IMR-90 (cell line): Measurements from ENCODE around the gene BTBD9. TPM values are rescaled to one million over a fixed set of nuclear protein-coding genes. Genes with fewer than 3 reads are reported as not detected.

ENCODE experiments used
- ATAC-seq: fragments of 200-7000 bp; cut with Tn5 transposase; 2 replicates; pipeline ENCODE4 v1.9.1; 2020; ENCODE audit warnings: low read depth, mild to moderate bottlenecking, moderate library complexity
- BruUV-seq: library from RNA; stranded (reverse); fragments of 400-500 nt; replicated peaks from 2 replicates; lab custom pipeline; 2021; lab: Mats Ljungman, UMichigan
- CTCF ChIA-PET: fragments of 300-600 bp; formaldehyde crosslinking; extraction: SDS; loops from one replicate; lab custom pipeline; 2021; ENCODE audit warnings: antibody characterized with exemption; lab: Yijun Ruan, JAX
- POLR2A ChIA-PET: fragments of 300-600 bp; sonication (Branson Sonifier 250); formaldehyde crosslinking; loops from one replicate; lab custom pipeline; 2022; ENCODE audit warnings: antibody characterized with exemption; ENCODE audit not compliant: unreplicated experiment; lab: Charles Lee
- DNase-seq: peaks from one replicate; pipeline ENCODE4 v3.0.0; 2013
- H2AFZ ChIP-seq: replicated peaks from 2 replicates; pipeline ENCODE3; 2013; ENCODE audit warnings: low read length, mild to moderate bottlenecking; ENCODE audit not compliant: poor library complexity
- H2AK5ac ChIP-seq: 2 replicates; pipeline ENCODE4 v1.6.1; 2013; ENCODE audit warnings: low read depth, low read length, inconsistent platforms
- H2AK9ac ChIP-seq: replicated peaks from 2 replicates; pipeline ENCODE3; 2013; ENCODE audit warnings: mild to moderate bottlenecking, low read depth, low read length, moderate library complexity; ENCODE audit not compliant: poor library complexity
- H2BK120ac ChIP-seq: 2 replicates; pipeline ENCODE4 v1.6.1; 2013; ENCODE audit warnings: low read depth, low read length, inconsistent platforms
- H2BK15ac ChIP-seq: 3 replicates; pipeline ENCODE4 v1.6.1; 2013; ENCODE audit warnings: low read depth, low read length, inconsistent platforms
- H2BK20ac ChIP-seq: 2 replicates; pipeline ENCODE4 v1.6.1; 2013; ENCODE audit warnings: low read depth, mild to moderate bottlenecking, inconsistent platforms, low read length, moderate library complexity
- H2BK5ac ChIP-seq: 2 replicates; pipeline ENCODE4 v1.6.1; 2013; ENCODE audit warnings: mild to moderate bottlenecking, low read depth, low read length, inconsistent platforms; ENCODE audit not compliant: poor library complexity, severe bottlenecking
- H3K14ac ChIP-seq: replicated peaks from 2 replicates; pipeline ENCODE4 v1.6.1; 2013; ENCODE audit warnings: low read depth, low read length, inconsistent platforms
- H3K18ac ChIP-seq: 2 replicates; pipeline ENCODE4 v1.6.1; 2013; ENCODE audit warnings: low read depth, low read length, control low read depth
- H3K23ac ChIP-seq: 2 replicates; pipeline ENCODE4 v1.6.1; 2013; ENCODE audit warnings: low read depth, low read length, inconsistent platforms
- H3K27ac ChIP-seq: 2 replicates; pipeline ENCODE4 v1.5.1; 2013; ENCODE audit warnings: mild to moderate bottlenecking, control low read depth, low read length; ENCODE audit not compliant: insufficient read depth
- H3K27me3 ChIP-seq: 2 replicates; pipeline ENCODE4 v1.6.1; 2013; ENCODE audit warnings: low read length; ENCODE audit not compliant: control insufficient read depth, insufficient read depth
- H3K36me3 ChIP-seq: 2 replicates; pipeline ENCODE4 v1.6.1; 2013; ENCODE audit warnings: low read length, mixed read lengths; ENCODE audit not compliant: control insufficient read depth, insufficient read depth
- H3K4ac ChIP-seq: 2 replicates; pipeline ENCODE4 v1.6.1; 2013; ENCODE audit warnings: low read depth, low read length, inconsistent platforms
- H3K4me1 ChIP-seq: 2 replicates; pipeline ENCODE4 v1.6.1; 2013; ENCODE audit warnings: low read length, mixed read lengths; ENCODE audit not compliant: control insufficient read depth, insufficient read depth
- H3K4me2 ChIP-seq: 2 replicates; pipeline ENCODE4 v1.6.1; 2013; ENCODE audit warnings: low read depth, mild to moderate bottlenecking, control low read depth, low read length, moderate library complexity
- H3K4me3 ChIP-seq: 2 replicates; pipeline ENCODE4 v1.5.1; 2013; ENCODE audit warnings: low read depth, mild to moderate bottlenecking, control low read depth, low read length, moderate library complexity; ENCODE audit not compliant: insufficient read depth
- H3K56ac ChIP-seq: 2 replicates; pipeline ENCODE4 v1.6.1; 2013; ENCODE audit warnings: low read length, inconsistent platforms; ENCODE audit not compliant: insufficient read depth; ENCODE audit errors: extremely low read depth
- H3K79me1 ChIP-seq, 2 experiments: 2 replicates each; pipeline ENCODE4 v1.6.1; 2013; ENCODE audit warnings: low read length in 2 of 2, inconsistent platforms in 1 of 2, low read depth in 1 of 2
- H3K9ac ChIP-seq: 2 replicates; pipeline ENCODE4 v1.6.1; 2013; ENCODE audit warnings: low read depth, low read length, control low read depth
- H3K9me1 ChIP-seq: 2 replicates; pipeline ENCODE4 v1.6.1; 2013; ENCODE audit warnings: low read length, inconsistent platforms; ENCODE audit not compliant: insufficient read depth
- H3K9me3 ChIP-seq: 2 replicates; pipeline ENCODE4 v1.6.1; 2013; ENCODE audit warnings: low read length; ENCODE audit not compliant: control insufficient read depth, insufficient read depth
- H4K20me1 ChIP-seq: 2 replicates; pipeline ENCODE4 v1.6.1; 2013; ENCODE audit warnings: low read length, inconsistent platforms; ENCODE audit not compliant: insufficient read depth
- H4K5ac ChIP-seq: 2 replicates; pipeline ENCODE4 v1.6.1; 2013; ENCODE audit warnings: mild to moderate bottlenecking, low read depth, low read length, control low read depth
- H4K8ac ChIP-seq, 2 experiments: 2 replicates each; pipeline ENCODE4 v1.6.1; 2013; ENCODE audit warnings: low read depth in 2 of 2, low read length in 2 of 2, control low read depth in 1 of 2, inconsistent platforms in 1 of 2
- H4K91ac ChIP-seq: 2 replicates; pipeline ENCODE4 v1.6.1; 2013; ENCODE audit warnings: low read depth, low read length, inconsistent platforms; ENCODE audit not compliant: insufficient read depth
- CEBPB ChIP-seq: IDR thresholded peaks from 2 replicates; pipeline ENCODE4 v1.6.1; 2012; ENCODE audit warnings: low read depth, low read length, improper control_type of control experiment
- CHD1 ChIP-seq: IDR thresholded peaks from 2 replicates; pipeline ENCODE4 v1.6.1; 2012; ENCODE audit warnings: low read depth, low read length, improper control_type of control experiment
- CTCF ChIP-seq: conservative IDR thresholded peaks from 2 replicates; pipeline ENCODE4 v1.5.1; 2012; ENCODE audit warnings: mild to moderate bottlenecking, low read depth, low read length, improper control_type of control experiment
- ELK1 ChIP-seq: fragments of 150-350 bp; IDR thresholded peaks from 2 replicates; pipeline ENCODE4 v1.6.1; 2016; ENCODE audit warnings: low read depth, mild to moderate bottlenecking, low read length, moderate library complexity, borderline replicate concordance
- MAFK ChIP-seq: IDR thresholded peaks from 2 replicates; pipeline ENCODE4 v1.6.1; 2012; ENCODE audit warnings: low read depth, low read length, improper control_type of control experiment
- MXI1 ChIP-seq: IDR thresholded peaks from 2 replicates; pipeline ENCODE4 v1.6.1; 2012; ENCODE audit warnings: low read depth, mild to moderate bottlenecking, low read length, moderate library complexity, borderline replicate concordance
- POLR2A ChIP-seq: IDR thresholded peaks from 2 replicates; pipeline ENCODE4 v1.6.1; 2012; ENCODE audit warnings: mild to moderate bottlenecking, low read depth, low read length
- RAD21 ChIP-seq: IDR thresholded peaks from 2 replicates; pipeline ENCODE4 v1.6.1; 2012; ENCODE audit warnings: low read length, improper control_type of control experiment
- RCOR1 ChIP-seq: IDR thresholded peaks from 2 replicates; pipeline ENCODE4 v1.6.1; 2012; ENCODE audit warnings: mild to moderate bottlenecking, low read length, improper control_type of control experiment; ENCODE audit not compliant: insufficient replicate concordance
- RFX5 ChIP-seq: IDR thresholded peaks from 2 replicates; pipeline ENCODE4 v1.8.0; 2012; ENCODE audit warnings: low read depth, mild to moderate bottlenecking, low read length, moderate library complexity
- SMC3 ChIP-seq: fragments of 150-350 bp; IDR thresholded peaks from 2 replicates; pipeline ENCODE4 v1.6.1; 2016; ENCODE audit warnings: low read depth, mild to moderate bottlenecking, antibody characterized with exemption, low read length, moderate library complexity
- USF2 ChIP-seq: fragments of 150-350 bp; IDR thresholded peaks from 2 replicates; pipeline ENCODE4 v1.6.1; 2017; ENCODE audit warnings: mild to moderate bottlenecking, antibody characterized with exemption, low read length, low read depth
- WGBS, 2 experiments: methylation state at CpG; one replicate each; pipeline versions ENCODE4 v1.1.5 to v1.1.7; 2013; ENCODE audit warnings: missing lambda C conversion rate in 2 of 2; ENCODE audit not compliant: insufficient read length in 1 of 2; ENCODE audit errors: extremely low coverage in 2 of 2; 5-methylcytosine and 5-hydroxymethylcytosine counted together
- dilution Hi-C: fragments of 300-500 bp; cut with HindIII; formaldehyde crosslinking; loops from one replicate; pipeline ENCODE4 v1.14.3; 2018; ENCODE audit warnings: low sequenced_read_pairs; ENCODE audit not compliant: unreplicated experiment
- in situ Hi-C: fragments of 300-500 bp; cut with MboI; formaldehyde crosslinking; loops from 3 replicates; pipeline ENCODE4 v1.14.3; 2019; ENCODE audit warnings: low sequenced_read_pairs, inconsistent platforms, mixed read lengths
- intact Hi-C: fragments of 100-400 bp; cut with micrococcal nuclease; formaldehyde crosslinking; loops from 2 replicates; pipeline ENCODE4 v1.10.0; 2022
- polyA plus RNA-seq, 3 experiments: library from polyadenylated mRNA; depleted of rRNA; stranded (reverse); fragments of >200 nt; gene quantifications; 2 replicates each; pipeline ENCODE4 v1.2.3, GENCODE V29; 2012; ENCODE audit warnings: low replicate concordance in 1 of 3
- total RNA-seq: library from RNA; depleted of rRNA; stranded (reverse); fragments of >200 nt; gene quantifications from 2 replicates; pipeline ENCODE4 v1.2.3, GENCODE V29; 2012

The BTBD9 gene
- total and polyA plus RNA-seq, 2 of the 4 experiments (the other 2 are of a cell fraction): 4.1 to 22.0 TPM

- Histone ChIP-seq H2AK9ac (no peak overlapping the region), H2BK120ac (no peak overlapping the region), H3K27me3 (no peaks in the 10 kb centered on the region), H3K9ac (no peak overlapping the region), H4K5ac (no peak overlapping the region), H4K20me1 (peaks cover 57% of the 10 kb centered on the region), H4K91ac (no peak overlapping the region), H4K8ac (no peak overlapping the region), H3K23ac (no peak overlapping the region), H3K14ac (no peak overlapping the region), H3K4me2 (no peak overlapping the region), H3K9me1 (peaks cover 32% of the 10 kb centered on the region), H3K56ac (no peak overlapping the region), H3K79me1 (peaks cover 53 to 87% of the 10 kb centered on the region in 2 experiments), H3K9me3 (no peaks in the 10 kb centered on the region), H3K18ac (no peak overlapping the region), H2AFZ (no peak overlapping the region), H2BK20ac (no peak overlapping the region), H3K4ac (no peak overlapping the region), H3K4me3 (no peak overlapping the region), H2BK15ac (no peak overlapping the region), H3K27ac (no peak overlapping the region), H2AK5ac (no peak overlapping the region), H3K36me3 (peaks cover 7% of the 10 kb centered on the region; the same call in 1 of the 2 replicates), H2BK5ac (no peak overlapping the region), H3K4me1 (no peaks in the 10 kb centered on the region; the same call in none of the 2 replicates)
- CTCF ChIA-PET: no interaction called here
- ATAC-seq (no peak), DNase-seq (no peak)
- intact Hi-C loops: no loop called here
- no peak for TF ChIP-seq CHD1
- TF ChIP-seq USF2: no peak
- no peak for TF ChIP-seq MAFK
- TF ChIP-seq POLR2A: no peak
- no peak for TF ChIP-seq RCOR1
- no peak for TF ChIP-seq CTCF
- no peak for TF ChIP-seq RFX5
- no peak for TF ChIP-seq ELK1
- TF ChIP-seq SMC3: no peak
- no peak for TF ChIP-seq MXI1
- TF ChIP-seq CEBPB: no peak
- no peak for TF ChIP-seq RAD21
- dilution Hi-C loops: no loop called here
- POLR2A ChIA-PET: no interaction called here
- BruUV-seq: no TSS peak
- WGBS, 2 experiments: no CpG with 5 or more reads among the region's 5 CpGs
- in situ Hi-C loops: no loop called here
Observed at GRCh38 chr6:38138374-38138773, 501.4 kb downstream of the BTBD9 start.
